ENCODE measurements around the gene RALB. TPM values are rescaled to one million over a fixed set of nuclear protein-coding genes. Genes with fewer than 3 reads are reported as not detected.

RALB gene
- total RNA-seq, 1 donor from 2014 or later, result 35.6 TPM

DNA sequence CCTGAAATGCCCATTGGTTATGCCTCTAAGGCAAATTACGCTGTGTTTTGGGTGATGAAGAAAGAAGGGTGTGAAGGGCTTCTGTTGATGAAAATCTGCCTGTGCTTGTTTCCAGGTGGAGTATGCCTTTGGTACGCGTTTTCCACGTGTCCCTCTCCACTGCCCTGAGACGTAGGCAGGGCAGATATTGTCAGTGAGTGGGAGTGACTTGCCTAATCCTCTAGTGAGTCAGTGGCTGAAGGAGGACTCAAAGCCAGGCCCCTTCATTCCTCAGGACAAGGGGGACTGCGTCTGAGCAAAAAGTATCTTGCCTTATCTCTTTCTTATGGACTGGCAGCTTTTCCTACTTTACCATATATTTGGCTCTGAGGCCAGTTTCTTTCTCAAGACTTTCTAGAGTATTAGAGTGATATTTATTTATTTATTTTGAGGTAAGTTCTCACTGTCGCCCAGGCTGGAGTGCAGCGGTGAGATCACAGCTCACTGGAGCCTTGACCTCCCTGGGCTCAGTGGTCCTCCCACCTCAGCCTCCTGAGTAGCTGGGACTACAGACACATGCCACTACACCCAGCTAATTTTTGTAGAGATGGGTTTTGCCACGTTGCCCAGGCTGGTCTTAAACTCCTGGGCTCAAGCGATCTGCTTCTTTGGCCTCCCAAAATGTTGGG lies 10.2 kb downstream of the RALB start:
- DNase-seq, result no peak

- no peak for DNase-seq
Observed at GRCh38 chr2:120265006-120265405, 12.4 kb downstream of the RALB start.

DNA sequence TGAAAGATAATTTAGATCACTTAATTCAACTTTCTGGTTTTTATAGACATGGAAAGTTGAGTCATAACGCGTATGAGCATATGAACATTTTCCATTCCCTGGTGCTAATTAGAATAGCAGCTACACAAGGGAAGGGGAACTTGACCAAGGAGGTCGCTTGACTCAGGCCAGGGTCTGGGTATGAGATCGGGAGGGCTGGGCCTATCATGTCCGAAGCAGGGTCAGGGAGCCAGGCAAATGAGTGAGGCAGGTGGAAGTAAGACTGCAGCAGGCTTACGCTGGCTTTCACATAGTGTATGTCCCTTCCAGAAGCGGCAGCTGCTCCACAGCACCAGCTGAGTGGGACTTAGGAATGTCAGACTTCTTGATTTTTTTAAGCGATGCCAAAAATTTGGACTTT lies 14.7 kb downstream of the RALB start:
- no peak for DNase-seq

DNA sequence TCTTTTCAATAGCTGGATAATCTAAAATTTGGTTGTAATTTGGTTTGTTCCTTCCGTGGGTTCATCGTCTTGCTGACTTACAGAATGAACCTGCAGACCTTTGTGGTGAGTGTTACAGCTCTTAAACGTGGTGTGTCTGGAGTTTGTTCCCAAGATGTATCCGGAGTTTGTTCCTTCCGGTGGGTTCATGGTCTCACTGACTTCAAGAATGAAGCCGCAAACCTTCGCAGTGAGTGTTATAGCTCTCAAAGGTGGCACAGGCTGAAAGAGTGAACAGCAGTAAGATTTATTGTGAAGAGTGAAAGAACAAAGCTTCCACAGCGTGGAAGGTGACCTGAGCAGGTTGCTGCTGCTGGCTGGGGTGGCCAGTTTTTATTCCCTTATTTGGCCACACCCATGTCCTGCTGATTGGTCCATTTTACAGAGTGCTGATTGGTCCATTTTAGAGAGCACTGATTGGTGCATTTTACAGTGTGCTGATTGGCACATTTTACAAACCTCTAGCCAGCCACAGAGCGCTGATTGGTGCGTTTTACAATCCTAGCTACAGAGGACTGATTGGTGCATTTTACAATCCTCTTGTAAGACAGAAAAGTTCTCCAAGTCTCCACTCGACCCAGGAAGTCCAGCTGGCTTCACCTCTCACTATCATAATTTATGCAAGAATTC lies 16.6 kb downstream of the RALB start:
- no peak for DNase-seq

DNA sequence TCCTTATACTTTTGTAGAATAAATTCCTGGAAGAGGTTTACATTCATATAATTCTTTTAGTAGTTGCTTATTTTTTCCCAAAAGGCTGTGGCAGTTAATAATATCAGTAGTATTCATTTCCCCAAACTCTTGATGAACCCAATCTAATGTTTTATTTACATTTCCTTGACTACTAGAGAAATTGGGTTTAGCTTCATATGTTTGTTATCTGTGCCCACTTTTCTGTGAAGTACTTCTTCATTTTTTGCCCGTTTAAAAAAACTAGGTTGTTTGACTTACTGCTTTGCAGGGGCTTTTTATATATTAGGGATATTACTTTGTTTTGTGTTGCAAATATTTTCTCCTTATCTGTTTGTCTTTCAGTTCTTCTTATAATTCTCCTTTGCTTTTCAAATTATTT lies 17.2 kb downstream of the RALB start:
- no peak for DNase-seq

DNA sequence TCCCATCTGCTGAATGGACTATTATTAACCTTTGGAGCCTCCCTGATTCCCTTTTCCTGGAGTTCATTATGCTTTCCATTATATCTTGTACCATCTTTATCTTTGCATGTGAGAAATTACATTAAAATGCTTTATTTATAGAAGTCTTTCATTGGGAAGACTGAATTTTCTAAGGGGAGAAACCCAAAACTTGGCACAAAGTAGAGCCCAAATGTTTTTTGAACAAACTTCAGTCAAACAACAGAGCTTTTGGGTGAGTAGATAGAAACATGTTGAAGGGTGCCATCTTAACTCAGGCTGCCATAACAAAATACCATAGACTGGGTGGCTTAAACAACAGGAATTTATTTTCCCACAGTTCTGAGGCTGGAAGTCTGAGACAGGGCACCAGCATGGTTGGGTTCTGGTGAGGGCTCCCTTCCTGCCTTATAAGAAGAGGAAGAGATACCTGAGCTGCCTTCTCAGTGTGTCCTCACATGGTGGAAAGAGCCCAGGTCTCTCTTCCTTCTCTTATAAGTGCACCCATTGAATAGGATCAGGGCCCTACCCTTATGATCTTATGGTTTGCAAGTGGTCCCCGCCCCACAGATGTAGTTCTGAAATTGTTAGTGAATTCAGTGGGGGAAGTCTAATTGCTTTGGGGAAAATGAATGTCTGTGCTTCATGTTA lies 19.2 kb downstream of the RALB start:
- no peak for DNase-seq

- no peak for DNase-seq
Observed at GRCh38 chr2:120272763-120273481, 20.3 kb downstream of the RALB start.

GRCh38 chr2:120275617-120276400 lies 23.2 kb downstream of the RALB start:
- no peak for DNase-seq

GRCh38 chr2:120277505-120278205 lies 25.0 kb downstream of the RALB start:
- no peak for DNase-seq

- no peak for DNase-seq
Observed at GRCh38 chr2:120278901-120279300, 26.2 kb downstream of the RALB start.

GRCh38 chr2:120279708-120280107 lies 27.1 kb downstream of the RALB start:
- no peak for DNase-seq

GRCh38 chr2:120283649-120284048 lies 31.0 kb downstream of the RALB start:
- no peak for DNase-seq

DNA sequence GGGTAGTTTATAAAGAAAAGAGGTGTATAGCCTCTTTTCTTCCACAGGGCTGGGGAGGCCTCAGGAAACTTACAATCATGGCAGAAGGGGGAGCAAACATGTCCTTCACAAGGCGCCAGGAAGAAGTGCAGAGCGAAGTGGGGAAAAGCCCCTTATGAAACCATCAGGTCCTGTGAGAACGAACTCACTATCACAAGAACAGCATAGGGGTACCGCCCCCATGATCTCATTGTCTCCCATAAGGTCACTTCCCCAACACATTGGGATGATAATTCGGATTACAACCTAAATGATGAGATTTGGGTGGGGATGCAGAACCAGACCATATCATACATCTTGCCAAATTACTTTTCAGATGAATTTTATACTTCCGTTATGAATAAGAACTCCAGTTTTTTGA lies 32.4 kb downstream of the RALB start:
- DNase-seq, result no peak

DNA sequence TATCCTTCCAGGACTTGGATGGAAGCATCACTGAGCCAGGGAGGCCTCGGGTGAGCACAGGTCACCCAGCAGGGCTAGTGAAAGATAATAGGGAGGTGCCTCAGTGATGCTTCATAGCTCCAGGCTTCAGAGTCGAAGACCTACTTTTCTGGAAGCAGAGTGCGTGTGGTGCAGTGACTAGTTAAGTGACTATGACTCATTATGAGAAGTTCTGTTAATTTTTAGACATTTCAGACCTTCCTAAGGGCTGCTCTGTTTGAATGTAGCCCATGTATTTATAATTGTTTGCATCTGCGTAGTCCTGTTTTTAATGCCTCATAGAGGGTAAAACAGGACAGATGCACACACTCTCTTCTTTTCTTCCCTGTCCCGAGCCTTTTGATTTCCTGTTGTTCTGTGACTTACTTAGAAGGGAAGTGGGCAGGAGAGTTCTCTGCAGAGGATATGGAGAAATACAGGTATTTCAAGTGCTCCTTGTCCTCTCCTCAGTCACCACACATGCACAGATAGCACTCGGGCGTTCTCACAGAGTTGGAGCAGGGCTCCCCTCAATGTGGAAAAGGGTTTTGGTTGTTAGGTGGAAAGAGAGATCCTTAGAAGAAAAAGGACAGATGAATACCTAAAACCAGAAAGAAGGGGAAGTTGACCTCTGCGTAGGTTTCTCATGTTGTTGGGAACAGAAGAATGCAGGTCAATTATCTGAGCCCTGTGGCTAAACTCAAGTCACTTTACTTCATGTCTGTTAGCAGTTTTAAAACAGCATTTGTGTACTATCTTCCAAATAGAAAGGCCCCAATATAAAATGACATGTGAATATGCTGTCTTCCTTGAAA lies 34.7 kb downstream of the RALB start:
- DNase-seq, result peak; percentile 23

DNA sequence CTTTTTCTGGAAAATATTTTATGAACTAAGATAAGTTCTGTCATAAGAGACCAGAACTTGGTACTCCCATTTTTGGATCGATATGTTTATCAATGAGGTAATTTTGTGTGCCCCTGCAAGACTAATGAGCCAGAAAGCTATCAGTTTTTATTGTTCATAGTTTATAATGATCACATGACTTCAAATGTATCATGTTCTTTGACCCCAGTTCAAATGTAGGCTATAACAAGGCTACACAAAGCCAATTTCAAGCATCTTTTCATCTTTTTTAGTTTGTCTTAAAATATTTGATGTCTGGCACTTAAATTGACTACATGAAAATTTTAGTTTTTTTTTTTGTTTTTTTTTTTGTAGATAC lies 35.3 kb downstream of the RALB start:
- DNase-seq, result no peak

DNA sequence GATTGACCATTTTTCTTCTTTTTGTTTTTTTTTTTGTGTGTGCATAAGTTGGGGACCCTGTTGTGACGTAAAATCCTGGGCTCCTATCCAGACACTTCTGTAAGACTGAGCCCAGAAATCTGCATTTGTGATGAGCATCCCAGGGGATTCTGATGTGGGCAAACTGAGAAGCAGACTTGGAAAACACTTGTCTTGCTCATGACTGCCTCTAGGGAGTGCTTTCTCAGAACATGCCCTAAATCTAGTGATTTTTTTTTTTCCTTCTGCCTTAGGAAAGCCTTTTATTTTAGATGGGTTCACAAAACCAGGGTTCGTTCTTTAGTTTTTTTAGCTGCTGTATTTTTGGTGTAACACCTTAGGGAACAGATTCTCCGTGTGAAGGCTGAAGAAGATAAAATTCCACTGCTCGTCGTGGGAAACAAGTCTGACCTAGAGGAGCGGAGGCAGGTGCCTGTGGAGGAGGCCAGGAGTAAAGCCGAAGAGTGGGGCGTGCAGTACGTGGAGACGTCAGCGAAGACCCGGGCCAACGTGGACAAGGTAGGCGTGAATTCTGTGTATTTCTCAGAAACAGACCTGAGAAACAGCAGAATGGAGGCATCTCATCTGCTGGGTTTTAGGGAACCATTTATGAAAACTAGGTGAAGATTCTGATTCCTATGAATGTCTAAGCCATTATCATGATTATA lies 36.7 kb downstream of the RALB start:
- DNase-seq, result no peak

GRCh38 chr2:120290737-120291136 lies 38.1 kb downstream of the RALB start:
- DNase-seq, result no peak

- no peak for DNase-seq
Observed at GRCh38 chr2:120291401-120292311, 39.0 kb downstream of the RALB start.

All from occipital lobe (tissue), 2 donors.